ENCODE results near the gene HIVEP3. TPM values are rescaled to one million over a fixed set of nuclear protein-coding genes. Genes with fewer than 3 reads are reported as not detected.

Gene HIVEP3
- total RNA-seq, 2 donors from 2014 or later, result 4.7 to 5.8 TPM

DNA sequence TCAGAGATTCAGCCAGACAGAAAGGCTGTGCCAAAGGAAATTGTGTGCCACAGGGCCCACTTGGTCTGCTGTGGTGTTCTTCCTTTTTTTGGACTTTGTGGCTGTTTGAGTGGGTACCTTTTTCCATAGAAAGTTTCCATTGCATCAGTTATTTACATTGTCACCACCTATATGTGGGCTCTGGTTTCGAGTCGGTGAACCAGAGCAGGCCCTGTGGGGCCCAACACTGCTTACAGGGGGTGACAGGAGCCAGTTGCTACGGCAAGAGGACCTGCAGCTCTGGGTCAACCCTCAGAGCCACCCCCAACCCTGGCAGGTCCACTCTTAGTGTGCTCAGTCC lies 277.3 kb downstream of the HIVEP3 start:
- no peak for DNase-seq (ENCODE audit: low spot score)
- TF ChIP-seq, protein P1, sequence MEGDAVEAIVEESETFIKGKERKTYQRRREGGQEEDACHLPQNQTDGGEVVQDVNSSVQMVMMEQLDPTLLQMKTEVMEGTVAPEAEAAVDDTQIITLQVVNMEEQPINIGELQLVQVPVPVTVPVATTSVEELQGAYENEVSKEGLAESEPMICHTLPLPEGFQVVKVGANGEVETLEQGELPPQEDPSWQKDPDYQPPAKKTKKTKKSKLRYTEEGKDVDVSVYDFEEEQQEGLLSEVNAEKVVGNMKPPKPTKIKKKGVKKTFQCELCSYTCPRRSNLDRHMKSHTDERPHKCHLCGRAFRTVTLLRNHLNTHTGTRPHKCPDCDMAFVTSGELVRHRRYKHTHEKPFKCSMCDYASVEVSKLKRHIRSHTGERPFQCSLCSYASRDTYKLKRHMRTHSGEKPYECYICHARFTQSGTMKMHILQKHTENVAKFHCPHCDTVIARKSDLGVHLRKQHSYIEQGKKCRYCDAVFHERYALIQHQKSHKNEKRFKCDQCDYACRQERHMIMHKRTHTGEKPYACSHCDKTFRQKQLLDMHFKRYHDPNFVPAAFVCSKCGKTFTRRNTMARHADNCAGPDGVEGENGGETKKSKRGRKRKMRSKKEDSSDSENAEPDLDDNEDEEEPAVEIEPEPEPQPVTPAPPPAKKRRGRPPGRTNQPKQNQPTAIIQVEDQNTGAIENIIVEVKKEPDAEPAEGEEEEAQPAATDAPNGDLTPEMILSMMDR (IDR thresholded peaks at IDR 0.05), result no peak
- Histone ChIP-seq H3K36me3 (no peaks in the 10 kb centered on the region), H3K9me3 (no peaks in the 10 kb centered on the region), H3K27ac (no peak overlapping the region), H3K27me3 (no peaks in the 10 kb centered on the region), H3K4me1 (no peaks in the 10 kb centered on the region), H3K4me3 (no peak overlapping the region)

GRCh38 chr1:41640756-41641474 lies 277.8 kb downstream of the HIVEP3 start:
- Histone ChIP-seq H3K27me3 (no peaks in the 10 kb centered on the region), H3K9me3 (no peaks in the 10 kb centered on the region), H3K27ac (no peak overlapping the region), H3K4me1 (no peaks in the 10 kb centered on the region), H3K36me3 (no peaks in the 10 kb centered on the region), H3K4me3 (no peak overlapping the region)
- DNase-seq (ENCODE audit: low spot score), result no peak
- TF ChIP-seq, protein P1 (IDR thresholded peaks at IDR 0.05), result no peak

DNA sequence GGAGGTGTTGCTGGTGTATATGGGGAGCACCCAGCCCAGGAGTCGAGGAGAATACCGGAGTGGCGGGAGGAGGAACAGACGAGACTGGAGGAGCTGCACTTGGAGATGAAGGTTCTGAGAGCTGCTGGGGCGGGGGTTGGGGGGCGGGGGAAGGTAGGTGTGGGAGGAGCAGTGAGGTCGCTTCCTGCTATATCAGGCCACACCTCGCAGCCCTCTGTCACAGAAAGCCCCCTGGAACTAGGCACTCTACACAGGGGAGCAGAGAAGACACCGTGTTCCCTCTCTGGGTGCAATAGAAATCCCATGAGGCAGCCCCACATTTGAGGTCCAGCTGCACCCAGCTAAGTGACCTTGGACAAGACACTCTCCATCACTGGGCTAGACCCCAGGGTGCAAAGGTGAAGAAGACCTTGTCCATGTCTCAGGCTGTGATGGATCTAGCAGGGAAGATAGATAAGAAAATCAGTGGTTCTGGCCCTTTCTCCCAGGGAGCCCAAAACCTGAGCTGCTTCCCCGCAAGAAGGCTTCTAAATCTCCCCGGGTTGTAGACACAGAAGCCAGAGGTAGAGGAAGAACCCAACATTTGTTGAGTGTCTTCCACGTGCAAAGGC lies 278.5 kb downstream of the HIVEP3 start:
- Histone ChIP-seq H3K9me3 (no peaks in the 10 kb centered on the region), H3K4me1 (no peaks in the 10 kb centered on the region), H3K27ac (no peak overlapping the region), H3K4me3 (no peak overlapping the region), H3K36me3 (no peaks in the 10 kb centered on the region), H3K27me3 (no peaks in the 10 kb centered on the region)
- DNase-seq (ENCODE audit: low spot score), result no peak
- TF ChIP-seq, protein P1 (IDR thresholded peaks at IDR 0.05), result no peak

GRCh38 chr1:41639332-41639936 lies 279.3 kb downstream of the HIVEP3 start:
- Histone ChIP-seq H3K36me3 (no peaks in the 10 kb centered on the region), H3K27ac (no peak overlapping the region), H3K4me1 (no peaks in the 10 kb centered on the region), H3K27me3 (no peaks in the 10 kb centered on the region), H3K4me3 (no peak overlapping the region), H3K9me3 (no peaks in the 10 kb centered on the region)
- TF ChIP-seq, protein P1 (IDR thresholded peaks at IDR 0.05), result no peak
- DNase-seq (ENCODE audit: low spot score), result no peak

DNA sequence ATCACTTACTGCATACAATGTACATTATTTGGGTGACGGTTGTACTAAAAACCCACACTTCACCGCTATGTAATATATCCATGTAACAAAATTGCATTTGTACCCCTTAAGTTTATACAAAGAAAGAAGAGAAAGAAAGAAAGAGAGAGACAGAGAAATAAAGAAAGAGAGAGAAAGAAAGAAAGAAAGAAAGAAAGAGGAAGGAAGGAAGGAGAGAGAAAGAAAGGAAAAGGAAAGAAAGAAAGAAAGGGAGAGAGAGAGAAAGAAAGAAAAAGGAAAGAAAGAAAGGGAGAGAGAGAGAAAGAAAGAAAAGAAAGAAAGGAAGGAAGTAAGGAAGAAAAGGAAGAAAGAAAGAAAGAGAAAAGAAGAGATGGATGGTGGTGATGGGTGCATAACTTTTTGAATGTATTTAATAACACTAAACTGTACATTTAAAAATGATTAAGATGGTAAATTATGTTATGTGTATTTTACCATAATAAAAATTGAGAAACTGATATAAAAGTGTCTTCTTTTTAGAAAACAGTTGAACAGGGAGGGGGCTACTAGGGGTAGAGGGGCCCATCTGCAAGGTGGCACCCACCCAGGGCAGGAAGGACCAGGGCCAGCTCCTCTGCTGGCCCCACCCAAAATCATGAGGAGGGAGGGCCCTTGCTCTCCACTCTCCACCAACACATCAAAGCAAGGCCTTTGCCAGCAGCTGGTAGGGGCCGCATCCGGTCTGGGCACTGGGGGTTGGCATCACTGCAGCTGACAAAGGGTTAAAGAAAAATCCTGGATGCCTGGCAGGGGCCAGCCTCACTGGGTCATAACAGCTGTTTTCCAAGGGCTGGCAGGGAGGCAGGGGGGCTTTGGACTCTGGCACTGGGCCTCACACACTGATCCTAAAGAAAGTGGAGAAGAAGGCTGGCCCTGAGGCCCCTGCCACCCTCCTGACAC lies 280.4 kb downstream of the HIVEP3 start:
- H3K27me3 ChIP-seq, result no peaks in the 10 kb centered on the region
- DNase-seq (ENCODE audit: low spot score), result no peak
- TF ChIP-seq, protein P1 (IDR thresholded peaks at IDR 0.05), result no peak
- no peaks in the 10 kb centered on the region for H3K4me1 ChIP-seq
- no peak overlapping the region for H3K27ac ChIP-seq
- no peaks in the 10 kb centered on the region for H3K36me3 ChIP-seq
- H3K4me3 ChIP-seq, result no peak overlapping the region
- no peaks in the 10 kb centered on the region for H3K9me3 ChIP-seq

Data from right atrium auricular region (tissue), 2 donors.